NCI-H1092 treated with DMSO at 0.1 percent for 48 hours (cell line): ENCODE results near the gene NPR3.

ENCODE experiments used
- DNase-seq: peaks from one replicate; lab custom pipeline; 2025; lab: John Stamatoyannopoulos, UW

The NPR3 gene

GRCh38 chr5:32710550-32711361 lies at the start of gene NPR3:
TSS of gene NPR3 (plus strand) at chr5:32711321. CDS start at chr5:32711777, 456 bp downstream.
- no peak for DNase-seq

GRCh38 chr5:32664523-32664922 lies 46.6 kb upstream of the NPR3 start:
- no peak for DNase-seq

GRCh38 chr5:32668552-32668951 lies 42.6 kb upstream of the NPR3 start:
- no peak for DNase-seq

- DNase-seq: no peak
These were observed 37.8 kb upstream of the NPR3 start for GRCh38 chr5:32673272-32673671.

GRCh38 chr5:32677023-32677422 lies 34.1 kb upstream of the NPR3 start:
- DNase-seq: no peak

- no peak for DNase-seq
These were observed 32.6 kb upstream of the NPR3 start for GRCh38 chr5:32678472-32678871.

- DNase-seq: no peak
These were observed 31.9 kb upstream of the NPR3 start for GRCh38 chr5:32679218-32679617.

GRCh38 chr5:32680183-32680582 lies 30.9 kb upstream of the NPR3 start:
- DNase-seq: no peak

- no peak for DNase-seq
These were observed 28.0 kb upstream of the NPR3 start for GRCh38 chr5:32683125-32683524.

- no peak for DNase-seq
These were observed 26.9 kb upstream of the NPR3 start for GRCh38 chr5:32684260-32684659.

GRCh38 chr5:32686799-32687498 lies 24.2 kb upstream of the NPR3 start:
- no peak for DNase-seq

- DNase-seq: peak; percentile 16
These were observed 23.7 kb upstream of the NPR3 start for GRCh38 chr5:32687499-32687831.

GRCh38 chr5:32690153-32690552 lies 21.0 kb upstream of the NPR3 start:
- DNase-seq: no peak

- DNase-seq: no peak
These were observed 20.5 kb upstream of the NPR3 start for GRCh38 chr5:32690666-32691065.

GRCh38 chr5:32692036-32692746 lies 18.9 kb upstream of the NPR3 start:
- no peak for DNase-seq

GRCh38 chr5:32703957-32704356 lies 7.2 kb upstream of the NPR3 start:
- no peak for DNase-seq

GRCh38 chr5:32707418-32707997 lies 3.6 kb upstream of the NPR3 start:
- peak; percentile 12 for DNase-seq

- no peak for DNase-seq
These were observed 2.2 kb upstream of the NPR3 start for GRCh38 chr5:32708949-32709348.

- peak; percentile 57 for DNase-seq
These were observed 1.2 kb upstream of the NPR3 start for GRCh38 chr5:32709750-32710549.

GRCh38 chr5:32711362-32711680 lies 200 bp downstream of the NPR3 start:
- no peak for DNase-seq

- DNase-seq: no peak
These were observed 760 bp downstream of the NPR3 start for GRCh38 chr5:32711681-32712480.
